Measurements from ENCODE around the gene DZIP3.
A peak's percentile ranks its signal among the peaks of the same experiment; 100 is the strongest.
"Not testable (repeated sequence)": the region's sequence is repeated elsewhere in the genome, so short reads cannot be mapped to it uniquely, and the experiment has no call there.

DZIP3 gene

GRCh38 chr3:108667312-108667711 lies 77.8 kb downstream of the DZIP3 start:
- H3K4me3 ChIP-seq (ENCODE audit: control insufficient read depth, low read depth, low read length) = no peak overlapping the region
- no peak for DNase-seq (ENCODE audit: low read depth)
- TF ChIP-seq CTCF (conservative IDR thresholded peaks at IDR 0.05; ENCODE audit: control insufficient read depth, insufficient read depth, low read depth, low read length) = no peak

GRCh38 chr3:108669208-108669607 lies 79.7 kb downstream of the DZIP3 start:
- no peak for DNase-seq (ENCODE audit: low read depth)
- no peak for TF ChIP-seq CTCF (conservative IDR thresholded peaks at IDR 0.05; ENCODE audit: control insufficient read depth, insufficient read depth, low read depth, low read length)
- no peak overlapping the region for H3K4me3 ChIP-seq (ENCODE audit: control insufficient read depth, low read depth, low read length)

- H3K4me3 ChIP-seq (ENCODE audit: control insufficient read depth, low read depth, low read length) = no peak overlapping the region
- DNase-seq (ENCODE audit: low read depth) = no peak
- no peak for TF ChIP-seq CTCF (conservative IDR thresholded peaks at IDR 0.05; ENCODE audit: control insufficient read depth, insufficient read depth, low read depth, low read length)
These were observed 83.2 kb downstream of the DZIP3 start for GRCh38 chr3:108672701-108673100.

GRCh38 chr3:108673988-108674661 lies 84.6 kb downstream of the DZIP3 start:
- peak; percentile 2 for DNase-seq (ENCODE audit: low read depth)
- TF ChIP-seq CTCF (conservative IDR thresholded peaks at IDR 0.05; ENCODE audit: control insufficient read depth, insufficient read depth, low read depth, low read length) = no peak
- H3K4me3 ChIP-seq (ENCODE audit: control insufficient read depth, low read depth, low read length) = no peak overlapping the region

- no peak overlapping the region for H3K4me3 ChIP-seq (ENCODE audit: control insufficient read depth, low read depth, low read length)
- DNase-seq (ENCODE audit: low read depth) = no peak
- TF ChIP-seq CTCF (conservative IDR thresholded peaks at IDR 0.05; ENCODE audit: control insufficient read depth, insufficient read depth, low read depth, low read length) = no peak
These were observed 88.3 kb downstream of the DZIP3 start for GRCh38 chr3:108677811-108678210.

GRCh38 chr3:108692286-108692685 lies 102.8 kb downstream of the DZIP3 start:
- H3K4me3 ChIP-seq (ENCODE audit: control insufficient read depth, low read depth, low read length); DNase-seq (ENCODE audit: low read depth): not testable (repeated sequence)

GRCh38 chr3:108698461-108698860 lies 108.9 kb downstream of the DZIP3 start:
- H3K4me3 ChIP-seq (ENCODE audit: control insufficient read depth, low read depth, low read length) = no peak overlapping the region
- no peak for DNase-seq (ENCODE audit: low read depth)
- no peak for TF ChIP-seq CTCF (conservative IDR thresholded peaks at IDR 0.05; ENCODE audit: control insufficient read depth, insufficient read depth, low read depth, low read length)

Measured in fibroblast of mammary gland (primary cell).